Hepatocyte (in vitro differentiated cells): ENCODE measurements around the gene SMIM38.

Source experiments
- EZH2 ChIP-seq: fragments of 200-600 bp; sonication (generic); IDR thresholded peaks from 2 replicates; pipeline ENCODE4 v1.6.1; 2016; ENCODE audit warnings: antibody characterized with exemption, mild to moderate bottlenecking, borderline replicate concordance
- TF ChIP-seq, protein P1 (sequence below): fragments of 200-600 bp; sonication (generic); IDR thresholded peaks from 2 replicates; pipeline ENCODE4 v1.5.1; 2016; ENCODE audit warnings: antibody characterized with exemption, mild to moderate bottlenecking; ENCODE audit not compliant: poor library complexity

GRCh38 chr11:69204246-69204940, 48.7 kb downstream of the SMIM38 start:
- TF ChIP-seq, protein P1, sequence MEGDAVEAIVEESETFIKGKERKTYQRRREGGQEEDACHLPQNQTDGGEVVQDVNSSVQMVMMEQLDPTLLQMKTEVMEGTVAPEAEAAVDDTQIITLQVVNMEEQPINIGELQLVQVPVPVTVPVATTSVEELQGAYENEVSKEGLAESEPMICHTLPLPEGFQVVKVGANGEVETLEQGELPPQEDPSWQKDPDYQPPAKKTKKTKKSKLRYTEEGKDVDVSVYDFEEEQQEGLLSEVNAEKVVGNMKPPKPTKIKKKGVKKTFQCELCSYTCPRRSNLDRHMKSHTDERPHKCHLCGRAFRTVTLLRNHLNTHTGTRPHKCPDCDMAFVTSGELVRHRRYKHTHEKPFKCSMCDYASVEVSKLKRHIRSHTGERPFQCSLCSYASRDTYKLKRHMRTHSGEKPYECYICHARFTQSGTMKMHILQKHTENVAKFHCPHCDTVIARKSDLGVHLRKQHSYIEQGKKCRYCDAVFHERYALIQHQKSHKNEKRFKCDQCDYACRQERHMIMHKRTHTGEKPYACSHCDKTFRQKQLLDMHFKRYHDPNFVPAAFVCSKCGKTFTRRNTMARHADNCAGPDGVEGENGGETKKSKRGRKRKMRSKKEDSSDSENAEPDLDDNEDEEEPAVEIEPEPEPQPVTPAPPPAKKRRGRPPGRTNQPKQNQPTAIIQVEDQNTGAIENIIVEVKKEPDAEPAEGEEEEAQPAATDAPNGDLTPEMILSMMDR, result no peak
- no peak for TF ChIP-seq EZH2
